Gastroesophageal sphincter (tissue), 3 donors: ENCODE results near the gene GALC.

ENCODE experiments used
- CTCF ChIP-seq, 4 experiments: fragments of 200-600 bp in 2 of 4; fragments of 450-650 bp in 2 of 4; sonication (generic) in 1 of 4; IDR thresholded peaks; one replicate each; pipeline ENCODE4 v1.5.1; 2017 to 2019; ENCODE audit warnings: antibody characterized with exemption in 4 of 4, mild to moderate bottlenecking in 2 of 4, moderate library complexity in 2 of 4
- EP300 ChIP-seq: sonication (generic); formaldehyde crosslinking; IDR thresholded peaks from one replicate; pipeline ENCODE4 v1.6.1; 2017; ENCODE audit warnings: antibody characterized with exemption, mild to moderate bottlenecking
- POLR2A ChIP-seq, 2 donors: fragments of 450-650 bp; IDR thresholded peaks; one replicate each; pipeline ENCODE4 v1.6.1; 2017; ENCODE audit warnings: antibody characterized with exemption in 2 of 2, mild to moderate bottlenecking in 2 of 2, moderate library complexity in 1 of 2

DNA sequence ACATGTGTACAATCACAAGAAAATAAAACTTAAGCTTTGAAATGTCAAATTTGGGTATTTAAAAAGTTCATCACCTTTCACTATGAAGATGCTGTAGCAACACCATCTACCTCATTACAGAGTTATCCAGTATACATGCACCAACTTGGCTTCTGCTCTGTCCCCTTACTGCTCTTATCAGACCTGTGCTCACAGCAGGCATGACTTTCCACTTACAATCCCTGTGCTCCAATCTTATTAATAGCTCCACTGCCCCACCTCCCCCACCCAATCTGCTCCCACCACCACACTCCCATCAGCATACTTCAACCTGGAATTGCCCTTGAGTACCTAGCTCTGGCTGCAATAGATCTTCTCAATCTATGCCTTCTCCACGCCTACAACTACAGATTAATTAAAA, 13.3 kb downstream of the GALC start:
- TF ChIP-seq CTCF (IDR thresholded peaks at IDR 0.05) (no peak), EP300 (no peak), POLR2A (IDR thresholded peaks at IDR 0.05) (no peak)
